CD4-positive, alpha-beta T cell treated with Interleukin-2 at 100 ng/mL for 4 hours (primary cell): ENCODE results near the gene SERTAD1.
"Not testable (repeated sequence)": the region's sequence is repeated elsewhere in the genome, so short reads cannot be mapped to it uniquely, and the experiment has no call there.

Experiments used
- DNase-seq: peaks from one replicate; pipeline ENCODE4 v3.0.0-alpha.2; 2020; ENCODE audit warnings: low spot score

SERTAD1 gene, protein sequence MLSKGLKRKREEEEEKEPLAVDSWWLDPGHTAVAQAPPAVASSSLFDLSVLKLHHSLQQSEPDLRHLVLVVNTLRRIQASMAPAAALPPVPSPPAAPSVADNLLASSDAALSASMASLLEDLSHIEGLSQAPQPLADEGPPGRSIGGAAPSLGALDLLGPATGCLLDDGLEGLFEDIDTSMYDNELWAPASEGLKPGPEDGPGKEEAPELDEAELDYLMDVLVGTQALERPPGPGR

DNA sequence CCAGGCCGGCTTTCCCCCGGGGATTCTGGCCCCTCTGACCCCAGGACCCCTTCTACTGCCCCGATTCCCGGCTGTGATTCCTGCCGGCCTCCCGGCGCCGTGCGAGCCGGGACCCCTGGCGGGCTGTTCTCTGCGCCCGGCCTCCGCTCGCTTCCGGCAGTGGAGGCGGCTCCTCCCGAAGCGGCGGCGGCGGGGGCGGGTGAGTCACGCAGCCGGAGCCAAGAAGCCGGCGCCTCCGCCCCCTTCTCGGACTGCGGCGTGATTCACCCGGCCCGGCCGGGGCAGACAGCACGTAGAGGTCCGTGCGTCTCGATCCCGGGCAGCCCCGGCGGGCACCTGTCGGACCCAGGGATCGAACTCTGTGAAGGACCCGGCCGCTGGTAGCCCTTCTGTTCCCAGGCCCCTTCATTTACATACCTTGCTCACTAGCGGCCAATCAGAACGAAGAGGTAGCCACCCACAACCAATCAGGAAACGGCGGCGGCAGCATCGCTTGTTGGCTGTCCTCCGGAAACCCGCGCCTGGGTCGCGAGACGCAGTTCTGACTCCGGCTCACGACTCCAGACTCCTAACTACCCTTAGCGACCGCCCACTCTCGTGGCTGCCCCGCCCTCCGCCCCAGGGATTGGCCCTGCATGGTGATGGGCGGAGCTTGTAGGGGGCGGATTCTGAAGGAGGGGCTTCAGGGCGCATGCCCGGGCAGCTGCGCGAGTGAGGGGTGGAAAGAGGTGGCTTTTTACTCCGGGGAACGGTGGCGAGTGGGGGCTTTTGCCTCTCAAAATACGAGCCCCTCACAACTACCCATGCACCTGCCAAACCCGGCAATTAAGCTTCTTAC, at the start of gene SERTAD1:
TSS of gene SERTAD1 (minus strand) at position 543 of the 838 bp plus-strand sequence. CDS start 2,446 bp downstream, outside the sequence.
- peak; percentile 100 for DNase-seq

DNA sequence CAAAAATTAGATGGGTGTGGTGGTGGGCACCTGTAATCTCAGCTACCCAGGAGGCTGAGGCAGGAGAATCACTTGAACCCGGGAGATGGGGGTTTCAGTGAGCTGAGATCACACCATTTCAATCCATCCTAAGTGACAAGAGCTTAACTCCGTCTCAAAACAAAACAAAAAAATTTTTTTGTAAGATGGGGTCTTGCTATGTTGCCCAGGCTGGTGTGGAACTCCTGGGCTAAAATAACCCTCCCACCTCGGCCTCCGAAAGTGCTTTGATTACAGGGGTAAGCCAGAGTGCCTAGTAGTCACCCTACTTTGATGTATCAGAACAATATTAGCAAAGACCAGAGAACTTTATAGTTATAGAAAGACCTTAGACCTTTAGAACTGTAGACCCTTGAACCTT, 48.9 kb upstream of the SERTAD1 start:
- DNase-seq = no peak

DNA sequence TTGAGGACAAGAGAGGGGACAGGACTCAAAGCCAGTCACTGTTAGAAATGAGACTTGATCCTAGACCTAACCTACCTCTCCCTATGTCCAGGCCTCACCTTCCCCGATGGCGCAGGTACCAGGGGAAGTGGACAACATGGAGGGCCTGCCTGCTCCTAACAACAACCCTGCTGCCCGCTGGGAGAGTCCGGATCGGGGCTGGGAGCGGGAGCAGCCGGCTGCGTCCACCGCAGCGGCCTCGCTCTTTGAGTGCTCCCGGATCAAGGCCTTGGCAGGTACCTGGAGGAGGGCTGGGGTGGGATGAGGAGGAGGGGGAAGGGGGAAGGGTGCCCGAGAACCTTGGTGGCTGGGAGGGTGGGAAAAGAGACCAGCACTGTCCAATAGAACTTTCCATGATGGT, 46.7 kb upstream of the SERTAD1 start:
- DNase-seq = no peak

DNA sequence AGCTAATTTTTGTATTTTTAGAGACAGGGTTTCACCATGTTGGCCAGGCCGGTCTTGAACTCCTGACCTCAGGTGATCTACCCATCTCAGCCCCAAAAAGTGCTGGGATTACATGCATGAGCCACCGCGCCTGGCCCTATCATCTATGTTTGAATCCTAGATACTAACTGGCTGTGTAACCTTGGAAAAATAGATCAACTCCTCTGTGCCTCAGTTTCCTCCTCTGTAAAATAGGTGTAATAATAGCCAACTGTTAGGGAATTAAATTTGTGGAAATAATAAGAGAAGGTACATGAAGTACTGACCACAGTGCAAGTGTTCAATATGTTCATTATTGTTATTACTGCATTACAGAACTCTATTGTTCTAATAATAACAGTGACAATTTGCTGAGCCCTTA, 45.3 kb upstream of the SERTAD1 start:
- no peak for DNase-seq

DNA sequence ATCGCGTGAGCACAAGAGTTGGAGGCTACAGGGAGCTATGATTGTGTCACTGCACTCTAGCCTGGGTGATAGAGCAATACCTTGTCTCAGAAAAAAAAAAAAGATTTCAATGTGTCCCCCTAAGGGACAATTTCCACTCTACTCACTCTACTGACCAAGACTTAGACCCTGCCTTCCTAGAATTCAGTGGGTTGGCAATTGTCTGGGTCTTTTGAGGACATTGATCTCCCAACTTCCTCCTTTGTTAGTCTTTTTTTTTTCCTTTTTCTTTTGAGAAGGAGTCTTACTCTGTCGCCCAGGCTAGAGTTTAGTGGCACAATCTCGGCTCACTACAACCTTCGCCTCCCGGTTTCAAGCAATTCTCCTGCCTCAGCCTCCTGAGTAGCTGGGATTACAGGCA, 43.2 kb upstream of the SERTAD1 start:
- DNase-seq = no peak

DNA sequence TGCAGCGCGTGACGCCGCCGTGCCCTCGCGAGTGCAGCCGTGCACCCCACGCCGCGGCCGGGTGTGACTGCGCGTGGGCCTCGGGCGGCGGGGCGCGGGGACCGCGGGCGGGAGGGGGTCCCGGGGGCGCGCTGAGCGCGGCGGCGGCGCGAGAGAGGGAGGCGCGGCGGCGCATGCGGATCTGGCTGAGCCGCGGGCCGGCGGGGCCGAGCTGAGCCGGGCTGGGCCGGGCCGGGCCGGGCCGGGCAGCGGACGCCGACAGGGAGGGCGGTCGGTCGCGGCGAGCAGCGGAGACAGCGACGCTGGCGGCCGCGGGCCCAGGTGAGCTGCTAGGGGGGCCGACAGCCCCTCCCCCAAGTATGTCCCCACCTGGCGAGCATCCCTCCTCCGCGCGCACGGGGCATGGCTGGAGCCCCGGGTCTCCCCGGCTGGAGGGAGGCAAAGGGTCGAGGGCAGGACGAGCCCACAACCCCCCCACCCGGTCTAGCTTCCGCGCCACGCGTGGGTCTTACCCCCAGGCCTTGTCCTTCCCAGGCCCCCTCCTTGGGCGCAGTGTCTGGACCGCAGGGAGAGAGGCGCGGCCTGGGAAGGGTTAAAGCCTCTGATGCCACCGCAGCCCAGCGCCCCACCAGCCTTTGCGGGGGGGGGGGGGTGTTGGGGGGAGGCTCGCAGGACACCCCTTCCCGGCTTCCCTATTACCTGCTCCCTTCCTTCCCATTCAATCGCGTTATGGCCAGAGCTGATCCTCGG, 41.4 kb upstream of the SERTAD1 start, which contains the start of gene SPTBN4:
TSS of gene SPTBN4 (plus strand) at position 17 of the 750 bp plus-strand sequence. CDS start 5,621 bp downstream, outside the sequence.
- DNase-seq = no peak

DNA sequence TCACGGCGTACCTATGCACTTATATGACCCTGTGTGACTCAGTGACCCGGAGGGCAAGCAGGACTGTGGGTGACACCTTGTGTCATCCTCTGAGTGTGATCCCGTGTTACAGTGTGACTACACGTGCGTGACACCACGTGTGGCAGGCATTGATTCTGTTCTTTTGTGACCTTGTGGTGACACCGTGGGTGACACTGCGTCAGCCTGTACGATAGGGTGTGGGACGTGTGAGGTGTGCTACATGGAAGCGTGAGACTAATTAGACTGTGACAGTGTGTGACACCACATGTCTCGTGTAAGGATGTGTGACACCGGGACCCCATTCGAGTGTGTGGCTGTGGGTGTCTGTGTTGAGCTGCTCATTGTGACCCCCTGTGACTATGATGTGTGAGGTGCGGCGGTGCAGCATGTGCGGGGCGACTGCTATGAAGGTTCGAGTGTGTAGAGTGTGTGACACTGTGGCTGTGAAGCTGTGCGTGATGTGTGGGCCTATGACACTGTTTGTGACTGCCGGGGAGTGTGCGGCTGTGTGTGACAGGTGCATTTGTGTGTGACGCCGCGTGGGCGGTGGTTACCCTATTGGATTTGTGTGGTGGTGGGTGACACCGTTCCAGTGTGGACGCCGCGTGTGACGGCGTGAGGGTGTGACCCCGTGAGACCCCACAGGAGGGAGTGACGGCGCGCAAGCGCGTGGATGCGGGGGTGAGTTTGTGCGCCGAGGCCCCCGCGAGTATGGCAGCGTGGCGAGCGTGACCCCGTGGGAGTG, 40.6 kb upstream of the SERTAD1 start:
- DNase-seq = peak; percentile 88

DNA sequence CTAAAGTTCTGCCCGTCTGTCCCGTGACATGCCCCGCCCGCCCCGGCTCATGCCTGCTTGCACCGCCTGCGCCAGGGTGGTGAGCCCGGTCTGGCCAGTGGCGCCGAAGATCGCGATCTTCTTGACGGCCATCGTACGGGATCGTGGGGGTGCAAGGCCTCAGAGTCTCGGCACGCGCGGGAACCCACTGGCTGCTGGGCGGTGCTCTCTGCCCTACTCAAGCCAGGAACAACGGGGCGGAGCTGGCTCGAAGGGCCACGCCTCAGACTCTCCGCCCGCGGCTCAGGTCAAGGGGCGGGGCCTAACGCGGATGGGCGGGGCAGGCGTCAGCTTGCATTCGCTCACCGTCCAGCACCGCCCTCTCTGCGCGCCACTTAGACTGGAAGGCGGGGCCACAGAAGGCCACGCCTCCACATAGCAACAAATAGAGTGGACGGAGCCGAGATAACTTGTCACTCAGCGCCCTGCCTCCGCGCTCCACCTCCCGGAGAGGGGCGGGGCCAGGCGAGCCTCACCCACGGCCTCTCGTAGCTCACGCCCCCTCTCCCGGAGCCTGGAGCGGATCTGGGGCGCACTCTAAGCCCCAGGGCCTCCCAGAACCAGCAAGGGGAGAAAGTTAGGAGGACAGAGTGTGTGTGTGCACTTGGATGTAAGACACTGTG, 39.9 kb upstream of the SERTAD1 start, which contains the start of gene BLVRB:
TSS of gene BLVRB (minus strand) at position 189 of the 662 bp plus-strand sequence. CDS start at position 132, 57 bp downstream.
- DNase-seq = peak; percentile 99

DNA sequence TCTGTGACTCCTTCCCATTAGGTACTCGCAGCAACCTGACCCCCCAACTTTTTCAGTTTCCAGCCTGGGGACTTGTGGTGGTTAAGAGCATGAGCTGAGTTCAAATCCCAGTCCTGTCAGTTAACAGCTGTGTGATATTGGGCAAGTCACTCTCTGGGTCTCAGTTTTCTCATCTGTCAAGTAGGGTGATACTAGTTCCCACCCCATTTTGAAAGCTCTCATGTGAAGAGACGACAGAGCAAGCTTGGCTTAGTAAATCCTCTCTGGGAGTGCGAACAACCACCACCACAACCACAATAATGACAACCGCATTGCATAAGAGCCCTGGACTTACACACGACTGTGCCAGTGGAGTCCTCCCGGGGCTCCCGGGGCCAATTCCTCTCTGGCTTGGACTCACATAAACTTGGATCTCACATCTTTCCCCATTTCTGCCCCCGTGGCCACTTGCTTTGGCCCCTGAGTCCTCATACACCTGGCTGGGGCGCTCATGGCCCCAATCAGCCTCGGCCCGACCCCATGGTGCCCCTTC, 39.3 kb upstream of the SERTAD1 start:
- peak; percentile 28 for DNase-seq

DNA sequence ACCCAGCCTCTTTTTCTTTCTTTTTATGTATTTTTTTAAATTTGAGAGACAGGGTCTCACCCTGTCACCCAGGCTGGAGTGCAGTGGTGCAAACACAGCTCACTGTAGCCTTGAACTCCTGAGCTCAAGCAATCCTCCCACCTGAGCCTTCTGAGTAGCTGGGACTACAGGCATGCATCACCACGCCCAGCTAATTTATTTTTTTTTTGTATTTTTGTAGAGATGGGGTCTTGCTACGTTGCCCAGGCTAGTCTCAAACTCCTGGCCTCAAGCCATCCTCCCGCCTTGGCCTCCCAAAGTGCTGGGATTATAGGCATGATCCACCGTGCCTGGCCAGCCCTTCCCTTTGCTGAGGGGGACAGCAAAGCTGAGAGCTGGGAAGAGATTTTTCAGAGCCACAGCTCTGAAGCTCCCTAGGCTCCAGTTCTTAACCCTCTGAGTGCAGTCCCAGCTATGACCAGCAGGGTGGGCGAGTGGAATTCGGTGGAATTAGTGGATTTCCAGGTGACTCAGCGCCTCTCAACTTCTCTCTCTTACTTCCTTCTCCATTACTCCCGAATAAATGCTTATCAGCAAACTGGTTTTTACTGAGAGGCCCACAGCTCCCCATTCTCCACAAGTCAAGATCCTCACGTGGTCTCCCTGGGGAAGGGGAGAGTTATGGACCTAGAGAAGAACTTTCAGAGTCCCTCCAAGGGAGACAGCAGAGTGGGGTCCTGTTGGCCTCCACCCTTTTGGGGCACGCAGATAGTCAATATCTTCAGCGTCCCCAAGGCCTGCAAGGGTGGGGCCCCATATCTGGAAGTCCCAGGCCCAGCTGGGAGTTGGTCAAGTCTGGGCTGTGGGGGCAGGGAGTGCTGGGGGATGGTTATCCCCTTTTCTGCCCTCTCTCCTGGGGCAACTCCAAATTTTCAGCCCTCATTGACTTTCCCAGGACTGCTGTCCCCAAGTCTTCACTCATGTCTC, 38.5 kb upstream of the SERTAD1 start:
- peak; percentile 81 for DNase-seq

DNA sequence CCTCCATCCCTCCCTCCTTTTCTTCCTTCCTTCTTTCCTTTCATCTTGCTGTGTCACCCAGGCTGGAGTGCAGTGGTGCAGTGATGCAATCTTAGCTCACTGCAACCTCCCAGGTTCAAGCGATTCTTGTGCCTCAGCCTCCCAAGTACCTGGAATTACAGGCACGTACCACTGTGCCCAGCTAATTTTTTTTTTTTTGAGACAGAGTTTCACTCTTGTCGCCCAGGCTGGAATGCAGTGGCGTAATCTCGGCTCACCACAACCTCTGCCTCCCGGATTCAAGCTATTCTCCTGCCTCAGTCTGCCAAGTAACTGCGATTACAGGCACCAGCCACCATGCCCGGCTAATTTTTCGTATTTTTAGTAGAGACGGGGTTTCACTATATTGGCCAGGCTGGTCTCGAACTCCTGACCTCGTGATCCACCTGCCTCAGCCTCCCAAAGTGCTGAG, 37.8 kb upstream of the SERTAD1 start:
- DNase-seq = not testable (repeated sequence)

DNA sequence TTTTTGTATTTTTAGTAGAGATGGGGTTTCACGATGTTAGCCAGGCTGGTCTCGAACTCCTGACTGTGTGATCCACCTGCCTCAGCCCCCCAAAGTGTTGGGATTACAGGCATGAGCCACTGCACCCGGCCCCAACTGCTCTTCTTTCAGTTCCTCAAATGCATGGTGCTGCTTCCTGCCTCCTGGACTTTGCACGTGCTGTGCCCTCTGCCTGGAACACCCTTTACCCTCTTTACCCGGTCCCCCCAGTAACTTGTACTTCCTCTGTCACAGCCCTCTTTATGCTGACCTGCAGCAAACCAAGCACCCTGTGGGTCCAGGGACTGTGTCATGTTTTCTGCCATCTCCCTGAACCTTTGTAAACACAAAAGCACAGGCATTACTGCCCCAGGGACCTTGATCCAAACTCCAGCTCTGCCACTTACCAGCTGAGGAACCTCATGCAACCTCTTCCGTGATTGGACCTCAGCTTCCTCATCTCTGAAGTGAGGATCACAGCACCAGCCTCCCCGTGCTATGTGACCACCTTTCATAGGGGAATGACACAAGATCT, 36.0 kb upstream of the SERTAD1 start:
- no peak for DNase-seq

DNA sequence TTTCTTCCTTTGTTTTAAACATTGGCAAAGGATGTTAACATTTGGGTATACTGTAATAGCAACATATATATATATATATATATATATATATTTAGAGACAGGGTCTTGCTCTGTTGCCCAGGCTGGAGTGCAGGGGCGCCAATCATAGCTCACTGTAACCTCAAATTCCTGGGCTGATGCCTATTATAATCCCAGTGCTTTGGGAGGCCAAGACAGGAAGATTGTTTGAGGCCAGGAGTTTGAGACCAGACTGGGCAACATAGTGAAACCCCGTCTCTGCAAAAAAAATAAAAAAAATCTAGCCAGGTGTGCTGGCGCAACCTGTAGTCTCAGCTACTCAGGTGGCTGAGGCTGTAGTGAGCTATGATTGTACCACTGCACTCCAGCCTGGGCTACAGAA, 34.4 kb upstream of the SERTAD1 start:
- DNase-seq = no peak

DNA sequence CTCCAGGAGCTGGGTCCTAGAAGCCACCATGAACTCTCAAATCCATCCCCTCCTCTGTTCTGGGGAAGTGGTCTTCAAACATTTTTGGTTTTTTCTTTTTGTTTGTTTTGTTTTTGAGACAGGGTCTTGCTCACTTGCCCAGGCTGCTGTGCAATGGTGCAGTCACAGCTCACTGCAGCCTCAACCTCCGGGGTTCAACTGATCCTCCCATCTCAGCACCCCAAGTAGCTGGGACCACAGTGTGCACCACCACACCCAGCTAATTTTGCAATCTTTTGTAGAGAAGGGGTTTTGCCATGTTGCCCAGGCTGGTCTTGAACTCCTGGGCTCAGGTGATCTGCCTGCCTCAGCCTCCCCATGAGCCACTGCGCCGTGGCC, 32.8 kb upstream of the SERTAD1 start:
- no peak for DNase-seq

DNA sequence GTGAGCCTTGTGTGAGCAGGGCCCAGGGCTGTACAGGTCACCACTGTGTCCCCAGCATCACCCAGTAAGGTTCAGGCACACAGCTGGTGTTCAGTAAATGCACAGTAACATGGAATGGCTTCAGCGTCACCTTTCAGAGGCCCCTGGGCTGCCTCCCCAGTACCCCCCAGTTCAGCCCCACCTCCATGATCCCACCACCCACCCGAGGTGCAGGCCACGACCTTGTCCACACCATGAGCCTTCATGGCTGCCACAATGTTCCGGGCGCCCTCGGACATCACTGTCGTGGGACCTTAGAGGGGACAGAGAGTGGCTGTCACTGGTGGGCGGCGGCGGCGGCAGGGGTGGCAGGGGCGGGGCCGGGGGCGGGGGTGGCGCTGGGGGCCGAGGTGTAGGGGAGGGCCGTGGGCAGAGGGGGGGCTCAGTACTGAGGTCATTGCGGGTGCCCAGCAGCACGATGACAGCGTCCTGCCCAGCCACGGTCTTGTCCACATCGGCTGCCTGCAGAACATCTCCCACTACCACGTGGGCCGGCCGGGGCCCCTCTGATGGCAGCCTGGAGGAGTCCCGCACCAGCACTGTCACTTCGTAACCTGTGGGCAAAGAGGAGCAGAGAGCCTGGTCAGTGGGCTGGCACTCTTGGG, 32.3 kb upstream of the SERTAD1 start:
- no peak for DNase-seq

DNA sequence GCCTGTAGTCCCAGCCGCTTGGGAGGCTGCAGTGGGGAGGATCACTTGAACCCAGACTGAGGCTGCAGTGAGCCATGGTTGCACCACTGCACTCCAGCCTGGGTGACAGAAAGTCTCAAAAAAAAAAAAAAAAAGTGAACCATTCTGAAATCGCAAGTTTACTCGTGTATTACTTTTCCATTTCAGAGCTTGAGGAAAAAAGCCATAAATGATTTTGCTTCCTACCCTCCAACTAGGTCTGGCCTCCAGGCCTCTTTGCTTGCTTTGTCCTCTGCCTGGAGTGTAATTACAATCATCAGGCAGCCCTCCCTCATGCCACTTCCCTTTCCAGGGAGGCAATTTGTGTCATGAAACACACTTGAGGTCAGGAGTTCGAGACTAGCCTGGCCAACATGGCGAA, 31.3 kb upstream of the SERTAD1 start:
- no peak for DNase-seq

DNA sequence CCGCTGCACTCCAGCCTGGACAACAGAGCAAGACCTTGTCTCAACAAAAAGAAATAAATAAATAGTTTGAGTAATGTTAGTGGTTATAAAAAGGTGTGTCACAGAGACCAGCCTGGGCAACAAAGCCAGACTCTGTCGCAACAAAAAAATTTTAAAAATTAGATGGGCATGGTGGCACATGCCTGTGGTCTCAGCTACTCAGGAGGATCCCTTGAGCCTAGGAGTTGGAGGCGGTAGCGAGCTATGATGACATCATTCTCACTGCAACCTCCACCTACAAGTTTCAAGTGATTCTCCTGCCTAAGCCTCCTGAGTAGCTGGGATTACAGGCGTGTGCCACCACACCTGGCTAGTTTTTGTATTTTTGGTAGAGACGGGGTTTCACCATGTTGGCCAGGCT, 28.2 kb upstream of the SERTAD1 start:
- DNase-seq = not testable (repeated sequence)

DNA sequence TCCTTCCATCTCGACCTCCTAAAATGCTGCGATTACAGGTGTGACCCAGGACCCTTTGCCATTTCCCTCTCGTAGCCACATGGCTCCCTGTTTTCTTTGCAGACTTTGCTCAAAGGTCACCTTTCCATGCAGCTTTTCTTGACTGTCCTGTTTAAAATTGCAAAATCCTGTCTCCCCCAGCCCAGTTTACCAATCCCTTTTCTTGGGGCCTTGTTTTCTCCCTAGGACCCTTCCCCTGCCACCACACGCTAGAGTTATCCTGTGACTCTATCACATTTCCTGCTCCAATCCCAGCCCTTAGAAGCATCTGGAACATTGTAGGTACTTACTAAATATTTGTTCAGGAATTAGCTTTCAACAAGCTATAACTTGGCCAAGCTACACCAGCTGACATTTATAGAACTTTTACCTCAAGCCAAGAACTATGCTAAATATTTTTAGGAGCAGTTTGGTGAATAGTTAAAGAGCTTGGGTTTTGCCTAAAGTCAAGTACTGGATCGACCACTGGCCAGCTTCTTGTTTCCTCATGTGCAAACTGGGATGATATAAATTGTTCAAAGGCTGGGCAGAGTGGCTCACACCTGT, 27.5 kb upstream of the SERTAD1 start:
- no peak for DNase-seq
